Cardiac septum (tissue), 1 donor: Measurements from ENCODE around the gene FCER2. TPM values are rescaled to one million over a fixed set of nuclear protein-coding genes. Genes with fewer than 3 reads are reported as not detected.

Experiments
- DNase-seq: peaks from one replicate; pipeline ENCODE4 v3.0.0-alpha.2; 2020; ENCODE audit warnings: low spot score
- intact Hi-C: fragments of 100-400 bp; cut with DNase I; formaldehyde crosslinking; loops from one replicate; pipeline ENCODE4 v1.14.0; 2022
- total RNA-seq: library from RNA; stranded (reverse); fragmentation: NEBNext Ultra II Directional; extraction: Animal tissue kit (Norgen Biotek cat#: 25700); gene quantifications from one replicate; pipeline ENCODE4 v1.2.1, GENCODE V29; 2021
- donor health status: DM: no; HTN: no; CAD: no.

Gene FCER2
- total RNA-seq, 1 donor from 2014 or later = not detected

DNA sequence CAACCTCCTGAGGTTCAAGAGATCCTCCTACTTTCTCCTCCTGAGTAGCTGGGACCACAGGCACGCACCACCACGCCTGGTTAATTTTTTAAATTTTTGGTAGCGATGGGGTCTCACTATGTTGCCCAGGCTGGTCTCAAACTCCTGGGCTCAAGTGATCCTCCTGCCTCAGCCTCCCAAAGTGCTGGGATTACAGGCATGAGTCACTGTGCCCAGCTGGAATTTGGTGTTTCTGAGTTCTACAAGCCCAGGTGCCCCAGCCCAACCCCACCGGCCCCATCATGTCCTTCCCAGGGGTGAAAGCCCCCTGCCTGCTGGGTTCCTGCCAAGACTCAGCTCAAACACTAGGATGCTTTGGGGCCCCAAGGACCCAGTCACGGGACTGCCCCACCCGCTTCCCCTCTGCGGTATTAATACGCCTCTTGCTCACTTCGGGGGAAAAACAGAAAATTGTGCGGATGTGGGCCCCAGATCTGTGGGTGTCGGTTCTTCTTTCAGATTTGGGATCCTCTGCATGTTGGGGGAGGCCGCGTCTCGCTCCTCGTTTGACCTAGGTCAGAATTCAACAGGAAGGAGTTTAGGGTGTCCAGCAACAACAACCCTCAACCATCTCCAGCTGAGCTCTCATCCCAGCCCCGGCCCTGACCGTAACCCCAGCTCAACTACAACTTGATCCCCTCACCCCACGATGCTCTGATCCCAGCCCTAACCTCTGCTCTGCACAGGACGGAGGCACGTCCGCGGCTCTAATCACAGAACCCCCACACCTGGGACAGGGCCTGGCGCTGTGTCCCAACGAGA, 3.7 kb upstream of the FCER2 start:
- DNase-seq = peak; percentile 80
- intact Hi-C loops = no loop called here

DNA sequence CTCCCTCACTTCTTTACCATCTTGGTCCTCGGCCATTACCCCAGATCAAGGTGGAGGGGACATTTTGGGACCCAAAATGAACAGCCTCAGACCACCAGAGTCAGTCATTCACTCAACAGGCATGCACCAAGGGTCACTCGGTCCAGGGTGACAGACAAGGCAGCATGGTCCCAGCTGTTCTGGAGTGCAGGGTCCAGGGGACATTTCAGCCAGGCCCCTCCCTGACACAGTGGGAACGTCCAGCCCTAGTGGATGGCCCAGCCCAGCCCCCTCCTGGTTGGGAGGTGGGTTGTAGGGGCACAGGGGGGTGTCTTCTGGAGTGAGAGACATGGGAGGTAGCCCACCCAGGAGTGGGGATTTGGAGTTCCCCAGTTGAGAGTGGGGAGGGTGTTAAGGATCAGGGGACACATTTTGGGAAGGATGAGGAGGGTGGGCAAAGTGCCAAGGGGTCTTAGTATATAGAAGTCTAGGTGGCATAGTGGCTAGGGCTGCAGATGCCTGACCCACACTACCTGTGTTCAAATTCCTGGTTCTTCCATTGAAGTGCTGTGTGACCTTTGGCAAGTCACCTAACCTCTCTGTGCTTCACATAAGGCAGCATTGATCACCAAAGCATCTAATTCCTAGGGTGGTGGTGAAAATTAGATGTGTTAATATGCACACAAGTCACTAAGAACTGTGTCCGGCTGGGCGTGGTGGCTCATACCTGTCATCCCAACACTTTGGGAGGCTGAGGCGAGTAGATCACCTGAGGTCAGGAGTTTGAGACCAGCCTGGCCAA, 2.5 kb upstream of the FCER2 start:
- DNase-seq = no peak
- intact Hi-C loops = no loop called here

DNA sequence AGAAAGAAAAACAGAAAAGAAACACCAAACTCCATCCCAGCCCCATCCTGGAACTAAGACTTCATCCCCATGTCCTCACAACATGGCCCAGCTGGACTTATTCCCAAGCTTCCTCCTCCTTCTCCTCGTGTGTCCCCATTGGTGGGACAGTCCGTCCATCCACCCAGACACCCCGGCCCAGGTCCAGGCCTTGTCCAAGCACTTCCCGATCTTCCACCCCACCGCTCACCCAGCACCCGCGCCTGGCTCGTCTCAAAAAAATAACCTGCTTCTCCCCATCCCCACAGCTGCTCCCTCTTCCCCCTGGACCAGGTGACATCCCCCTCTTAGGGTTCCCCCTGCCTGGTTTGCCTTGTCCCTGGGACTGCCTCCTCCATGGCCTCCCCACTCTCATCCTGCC, 1.4 kb upstream of the FCER2 start:
- DNase-seq = no peak
- intact Hi-C loops = no loop called here

DNA sequence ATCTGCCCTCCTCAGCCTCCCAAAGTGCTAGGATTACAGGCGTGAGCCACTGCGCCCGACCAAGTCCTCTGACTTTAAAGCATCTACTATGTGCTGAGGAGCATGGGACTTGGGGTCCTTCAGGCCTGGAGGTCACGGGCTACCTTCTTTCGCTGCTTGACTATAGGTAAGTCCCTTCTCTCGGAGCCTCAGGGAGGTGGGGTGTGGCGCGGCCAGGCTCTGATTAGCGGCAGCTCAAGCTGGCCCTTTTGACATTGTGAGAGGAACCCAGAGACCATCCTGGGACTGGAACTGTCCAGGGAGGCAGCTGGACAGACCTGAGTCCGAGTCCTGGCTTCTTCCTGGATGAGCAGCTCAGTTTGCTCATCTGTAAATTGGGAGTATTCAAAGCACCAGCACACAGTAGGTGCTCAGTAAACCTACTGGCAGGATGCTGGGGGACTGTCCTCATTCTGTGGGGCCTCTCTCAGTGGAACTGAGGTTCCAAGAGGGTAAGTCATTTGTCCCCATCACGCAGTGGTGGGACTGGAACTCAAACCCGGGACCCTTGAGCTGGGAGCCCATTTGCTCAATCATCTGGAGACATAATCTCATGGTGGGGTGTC, 780 bp downstream of the FCER2 start:
- intact Hi-C loops = no loop called here
- DNase-seq = no peak

DNA sequence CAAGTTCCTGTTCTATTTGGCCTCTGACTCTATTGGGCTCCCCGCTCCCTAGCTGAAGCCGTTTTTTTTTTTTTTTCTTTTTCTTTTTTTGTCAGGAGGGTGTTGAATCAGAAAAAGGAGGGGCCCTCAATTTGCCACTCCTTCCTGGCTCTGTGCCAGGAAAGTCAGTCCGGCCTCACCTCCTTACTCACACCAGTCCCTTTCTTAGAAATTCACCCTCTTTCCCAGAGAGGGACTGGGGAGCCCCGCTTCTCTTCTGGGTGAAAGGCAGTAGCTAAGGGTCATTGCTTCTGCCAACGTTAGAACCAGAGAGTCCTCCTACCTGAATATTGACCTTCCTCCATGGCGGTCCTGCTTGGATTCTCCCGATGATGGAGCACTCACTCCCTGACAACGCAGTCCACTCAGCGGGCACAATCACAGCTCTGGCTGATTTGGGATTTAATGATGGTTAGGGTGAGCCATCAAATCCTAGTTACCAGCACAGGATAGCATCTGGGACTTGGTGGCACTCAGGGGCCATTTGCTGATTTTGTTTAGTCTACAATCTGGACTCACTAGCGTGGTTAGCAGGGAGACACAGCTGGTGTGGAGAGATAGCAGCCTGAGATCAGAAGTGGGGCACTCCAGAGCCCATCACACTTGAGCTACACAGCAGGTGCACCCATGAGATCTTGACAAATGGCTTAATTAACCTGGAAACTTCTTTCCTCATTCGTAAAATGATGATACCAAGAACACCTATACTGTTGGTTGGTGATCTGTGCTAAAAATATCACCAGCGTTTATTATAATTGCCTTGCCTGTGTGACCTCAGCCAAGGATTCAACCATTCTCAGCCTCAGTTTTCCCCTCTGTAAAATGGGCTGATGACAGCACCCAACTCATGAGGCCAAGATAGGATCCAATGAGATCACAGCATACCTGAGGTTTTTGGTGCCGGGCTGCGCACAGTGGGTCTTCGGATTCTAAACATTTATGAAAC, 2.2 kb downstream of the FCER2 start:
- no peak for DNase-seq
- intact Hi-C loops = no loop called here

DNA sequence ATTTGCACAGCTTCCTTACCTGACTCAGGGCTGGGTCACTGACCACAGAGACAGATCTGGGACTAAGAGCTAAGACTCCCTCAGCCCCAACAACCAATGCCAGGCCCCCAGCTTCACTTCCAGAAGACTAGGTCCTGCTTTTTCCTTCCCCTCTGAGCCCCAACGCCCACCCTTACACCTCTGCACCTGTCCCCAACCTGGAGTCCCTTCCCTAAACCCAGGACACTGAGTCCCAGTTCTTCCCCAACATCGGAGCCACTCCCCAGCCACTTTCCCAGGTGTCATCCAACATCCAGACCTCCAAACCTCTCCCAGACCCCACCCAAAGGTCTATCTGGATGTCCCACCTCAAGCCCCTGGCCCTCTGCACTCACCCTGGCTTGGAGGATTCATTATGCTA, 2.9 kb downstream of the FCER2 start:
- DNase-seq = no peak
- intact Hi-C loops = no loop called here

DNA sequence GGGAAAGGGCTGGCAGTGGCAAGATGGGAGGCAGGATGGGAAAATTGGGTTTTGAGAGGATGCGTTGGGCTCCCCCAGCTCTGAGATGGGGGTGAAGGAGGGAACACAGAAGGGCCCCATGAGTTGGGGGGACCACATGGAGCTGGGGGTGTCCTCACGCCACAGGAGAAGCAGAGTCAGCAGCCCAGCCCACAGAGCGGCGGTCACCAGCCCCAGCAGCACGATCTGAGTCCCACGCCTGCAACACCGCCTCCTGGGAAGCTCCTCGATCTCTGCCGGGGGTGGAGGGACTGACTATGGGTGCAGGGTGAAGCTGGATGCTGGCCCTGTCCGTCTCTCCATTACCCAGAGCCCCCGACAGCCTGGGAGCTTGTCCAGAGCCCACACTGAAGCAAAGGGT, 3.3 kb downstream of the FCER2 start:
- intact Hi-C loops = no loop called here
- no peak for DNase-seq

DNA sequence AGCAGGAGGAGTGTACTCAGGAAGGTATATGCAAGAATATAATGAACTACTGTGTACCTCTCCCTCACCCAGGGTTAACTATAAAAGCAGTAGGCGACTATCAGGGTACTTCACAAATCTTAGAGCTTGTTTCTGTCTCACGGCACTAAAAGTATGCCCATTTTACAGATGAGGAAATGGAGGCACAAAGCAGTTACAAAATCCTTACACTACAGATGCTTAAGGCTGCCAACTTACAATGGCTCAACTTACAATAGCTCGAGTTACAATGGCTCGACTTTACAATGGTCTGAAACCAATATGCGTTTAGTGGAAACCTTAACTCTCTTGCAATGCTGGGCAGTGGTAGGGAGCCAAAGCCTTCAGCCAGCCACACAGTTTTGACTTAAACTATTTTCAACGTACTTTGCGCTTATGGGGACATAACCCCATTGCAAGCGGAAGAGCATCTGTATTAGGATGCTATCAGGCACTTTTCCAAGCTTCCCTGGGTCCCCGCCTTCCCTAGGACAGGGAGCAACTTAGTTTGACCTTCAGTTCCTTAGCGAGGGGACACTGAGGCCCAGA, 4.1 kb downstream of the FCER2 start:
- DNase-seq = no peak
- intact Hi-C loops = no loop called here

DNA sequence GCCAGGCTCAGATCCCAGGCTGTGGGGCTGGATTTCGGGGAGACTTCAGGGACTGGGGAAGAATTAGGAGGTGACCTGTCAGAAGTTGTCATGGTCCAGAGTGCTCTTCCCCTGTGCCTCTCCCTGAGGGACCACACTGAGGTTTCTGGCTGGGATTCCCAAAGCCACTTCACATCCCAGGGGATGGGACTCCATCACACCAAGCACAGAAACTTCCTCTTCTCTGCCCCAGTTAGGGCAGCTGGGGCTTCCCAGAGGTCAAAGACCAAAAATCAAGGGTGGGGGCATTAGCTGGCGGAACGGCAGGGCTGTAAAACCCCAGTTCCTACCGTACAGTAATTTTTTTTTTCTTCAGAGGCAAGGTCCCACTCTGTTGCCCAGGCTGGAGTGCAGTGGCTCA, 7.4 kb downstream of the FCER2 start:
- intact Hi-C loops = no loop called here
- DNase-seq = no peak

DNA sequence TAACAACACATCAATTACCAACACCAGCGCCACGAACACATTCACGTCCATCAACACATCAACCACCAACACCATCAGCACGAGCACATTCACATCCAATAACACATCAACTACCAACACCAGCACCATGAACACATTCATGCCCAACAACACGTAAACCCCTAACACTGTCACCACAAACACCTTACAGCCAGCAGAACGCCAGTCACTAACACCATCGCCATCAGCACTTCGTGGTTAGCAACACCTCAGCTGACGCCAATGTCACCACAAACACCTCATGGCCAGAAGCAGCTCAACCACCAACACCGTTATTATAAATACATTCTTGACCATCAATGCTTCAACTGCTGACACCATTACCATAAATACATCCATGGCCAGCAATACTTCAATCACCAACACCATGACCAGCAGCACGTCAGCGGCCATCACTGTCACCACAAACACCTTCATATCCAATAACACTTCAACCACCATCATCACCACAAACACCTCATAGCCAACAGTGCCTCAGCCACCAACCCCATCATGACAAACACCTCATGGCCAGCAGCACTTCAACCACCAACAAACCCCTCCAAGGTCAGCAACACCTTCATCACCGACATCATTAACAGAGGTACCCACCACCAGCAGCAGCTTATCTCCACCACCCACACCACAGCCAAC, 9.4 kb downstream of the FCER2 start:
- DNase-seq = no peak
- intact Hi-C loops = no loop called here

DNA sequence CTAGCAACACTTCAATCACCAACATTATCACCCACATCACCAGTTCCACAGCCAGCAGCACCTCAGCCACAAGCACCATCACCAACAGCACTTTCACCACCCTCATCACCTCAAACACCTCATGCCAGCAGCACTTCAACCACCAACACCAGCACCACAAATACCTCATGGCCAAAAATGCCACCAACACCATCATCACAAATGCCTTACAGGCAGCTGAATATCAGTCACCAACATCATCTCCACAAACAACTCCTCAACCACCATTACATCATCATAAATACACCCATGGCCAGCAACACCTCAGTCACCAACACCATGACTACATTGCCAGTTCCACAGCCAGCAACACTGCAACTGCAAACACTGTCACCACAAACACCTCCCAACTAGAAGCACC, 10.4 kb downstream of the FCER2 start:
- no peak for DNase-seq
- intact Hi-C loops = no loop called here

DNA sequence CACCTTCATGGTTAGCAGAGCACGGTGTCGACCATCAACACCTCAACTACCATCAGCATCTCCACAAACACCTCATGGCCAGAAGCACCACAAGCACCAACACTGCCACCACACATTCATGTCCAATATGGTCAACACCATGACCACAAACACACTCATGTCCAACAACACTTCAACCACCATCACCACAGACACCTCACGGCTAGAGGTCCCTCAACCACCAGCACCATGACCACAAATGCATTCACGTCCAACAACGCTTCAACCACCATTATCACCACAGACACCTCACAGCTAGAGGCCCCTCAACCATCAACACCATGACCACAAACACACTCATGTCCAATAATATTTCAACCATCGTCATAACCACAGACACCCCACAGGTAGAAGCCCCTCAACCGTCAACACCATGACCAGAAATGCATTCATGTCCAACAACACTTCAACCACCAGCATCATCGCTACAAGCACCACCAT, 11.1 kb downstream of the FCER2 start:
- intact Hi-C loops = no loop called here
- no peak for DNase-seq

DNA sequence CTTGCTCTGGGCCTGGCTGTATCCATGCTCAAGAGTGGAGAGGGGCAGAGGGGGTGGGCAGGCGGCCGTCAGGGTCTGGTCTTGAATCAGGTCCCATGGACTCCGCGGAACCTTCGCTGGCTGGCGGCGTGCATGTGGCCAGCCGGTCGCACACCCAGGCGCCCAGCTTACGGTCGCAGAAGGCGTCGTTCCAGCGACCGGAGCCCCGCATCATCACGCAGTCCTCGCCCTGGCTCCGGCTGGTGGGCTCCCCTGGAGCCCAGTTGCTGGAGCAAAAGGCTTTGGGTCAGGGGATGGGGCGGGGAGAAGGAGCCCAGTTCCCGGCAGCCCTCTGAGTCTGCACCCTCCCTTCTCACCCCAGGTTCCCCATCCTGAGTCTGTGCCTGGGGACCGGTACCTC, 12.8 kb downstream of the FCER2 start:
- DNase-seq = no peak
- intact Hi-C loops = no loop called here

DNA sequence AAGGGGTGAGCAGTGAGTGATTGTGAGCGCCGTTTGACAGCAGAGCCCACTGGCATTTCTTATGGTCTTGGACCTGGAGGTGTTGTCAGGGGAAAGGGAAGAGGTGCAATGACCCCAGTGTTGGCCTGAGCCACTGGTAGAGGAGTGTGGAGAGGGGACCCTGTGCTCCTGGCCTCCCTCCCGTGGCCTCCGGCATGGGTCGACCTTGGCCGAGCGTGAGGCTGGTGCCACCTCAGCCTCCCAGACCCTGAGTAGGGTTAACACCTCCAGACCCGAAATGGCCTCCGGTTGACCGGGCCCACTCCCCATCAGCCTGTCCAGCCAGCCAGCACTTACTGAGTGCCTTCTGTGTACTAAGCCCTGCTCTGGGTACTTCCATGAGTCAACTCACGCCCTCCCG, 14.8 kb downstream of the FCER2 start:
- intact Hi-C loops = no loop called here
- DNase-seq = no peak

DNA sequence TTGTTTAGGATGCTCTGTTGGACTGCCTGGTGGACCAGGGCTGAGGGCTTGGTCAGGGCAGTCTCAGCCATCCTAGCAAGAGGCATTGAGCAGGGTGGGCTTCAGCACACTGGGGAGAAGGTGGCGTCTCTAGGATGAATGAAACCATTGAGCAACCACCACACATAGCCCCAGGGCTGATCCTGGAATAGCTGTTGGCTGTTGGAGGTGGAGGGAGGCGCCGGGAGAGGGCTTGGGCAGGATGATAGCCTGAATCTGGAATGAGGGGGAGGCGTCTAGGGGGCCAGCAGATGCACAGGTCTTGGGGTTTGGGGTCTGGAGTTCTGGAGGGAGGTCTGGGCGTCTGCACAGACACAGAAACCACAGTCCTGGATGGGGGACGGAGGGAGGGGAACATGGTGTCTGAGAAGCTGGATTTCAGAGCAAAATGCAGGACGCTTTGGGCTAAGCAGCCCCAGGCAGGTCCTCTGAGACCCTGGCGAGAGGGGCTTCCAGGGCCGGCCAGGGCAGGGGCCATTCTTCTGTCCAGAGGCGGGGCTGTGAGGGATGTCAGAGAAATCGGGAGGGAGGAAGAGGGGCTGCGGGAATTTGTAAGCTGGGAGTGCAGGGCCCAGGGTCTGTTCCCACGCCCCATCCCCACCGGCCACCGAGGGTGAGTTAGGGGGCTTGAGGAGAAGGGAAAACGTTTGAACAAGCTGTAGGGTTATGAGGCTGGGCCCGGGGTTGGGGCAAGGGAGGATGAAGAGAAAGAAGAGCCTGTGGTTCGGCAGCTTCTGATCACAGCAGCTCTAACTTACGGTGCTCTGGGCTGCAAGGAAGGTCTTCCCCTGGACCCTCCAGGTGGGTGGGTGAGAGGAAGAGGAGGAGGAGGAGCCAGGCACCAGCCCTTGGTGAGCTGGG, 16.1 kb downstream of the FCER2 start:
- DNase-seq = no peak
- intact Hi-C loops = no loop called here

DNA sequence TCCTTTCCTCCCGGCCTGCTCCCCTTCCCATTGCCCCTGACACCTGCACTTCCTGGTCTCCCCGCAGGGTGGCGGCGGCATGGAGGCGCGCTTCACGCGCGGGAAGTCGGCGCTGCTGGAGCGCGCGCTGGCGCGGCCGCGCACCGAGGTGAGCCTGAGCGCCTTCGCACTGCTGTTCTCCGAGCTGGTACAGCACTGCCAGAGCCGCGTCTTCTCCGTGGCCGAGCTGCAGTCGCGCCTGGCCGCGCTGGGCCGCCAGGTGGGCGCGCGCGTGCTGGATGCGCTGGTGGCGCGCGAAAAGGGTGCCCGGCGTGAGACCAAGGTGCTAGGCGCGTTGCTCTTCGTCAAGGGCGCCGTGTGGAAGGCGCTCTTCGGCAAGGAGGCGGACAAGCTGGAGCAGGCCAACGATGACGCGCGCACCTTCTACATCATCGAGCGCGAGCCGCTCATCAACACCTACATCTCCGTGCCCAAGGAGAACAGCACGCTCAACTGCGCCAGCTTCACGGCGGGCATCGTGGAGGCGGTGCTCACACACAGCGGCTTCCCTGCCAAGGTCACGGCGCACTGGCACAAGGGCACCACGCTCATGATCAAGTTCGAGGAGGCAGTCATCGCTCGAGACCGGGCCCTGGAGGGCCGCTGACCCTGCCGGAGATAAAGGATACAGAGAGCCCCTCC, 19.6 kb downstream of the FCER2 start:
- intact Hi-C loops = no loop called here
- DNase-seq = no peak
